WTC11 (cell line): Measurements from ENCODE around the gene MARK3. TPM values are rescaled to one million over a fixed set of nuclear protein-coding genes. Genes with fewer than 3 reads are reported as not detected.

Experiments used
- ATAC-seq: fragments of 200-7000 bp; cut with Tn5 transposase; 2 replicates; pipeline ENCODE4 v1.10.0; 2021; ENCODE audit warnings: mild to moderate bottlenecking, moderate library complexity
- CTCF ChIA-PET: fragments of 300-600 bp; sonication (Branson Sonifier 250); formaldehyde crosslinking; loops from one replicate; lab custom pipeline; 2021; ENCODE audit warnings: antibody characterized with exemption; lab: Charles Lee
- POLR2A ChIA-PET: fragments of 350-600 bp; sonication (Branson Sonifier 250); formaldehyde crosslinking; loops from one replicate; lab custom pipeline; 2021; ENCODE audit warnings: antibody characterized with exemption; lab: Charles Lee
- DNase-seq: peaks from one replicate; pipeline ENCODE4 v3.0.0; 2021; ENCODE audit warnings: low spot score
- H3K27ac Mint-ChIP-seq: 2 replicates; pipeline ENCODE4 v1.8.0; 2021; ENCODE audit warnings: mixed read lengths
- H3K27me3 Mint-ChIP-seq: 2 replicates; pipeline ENCODE4 v1.8.0; 2021; ENCODE audit warnings: low read depth, mild to moderate bottlenecking, moderate library complexity, mixed read lengths
- H3K36me3 Mint-ChIP-seq: 2 replicates; pipeline ENCODE4 v1.8.0; 2021; ENCODE audit warnings: mixed read lengths
- H3K4me1 Mint-ChIP-seq: 2 replicates; pipeline ENCODE4 v1.8.0; 2022; ENCODE audit warnings: mixed read lengths
- H3K4me3 Mint-ChIP-seq: 2 replicates; pipeline ENCODE4 v1.8.0; 2021; ENCODE audit warnings: mild to moderate bottlenecking, moderate library complexity, mixed read lengths
- H3K9me3 Mint-ChIP-seq: 2 replicates; pipeline ENCODE4 v1.8.0; 2021; ENCODE audit warnings: mixed read lengths
- CREB1 ChIP-seq: sonication (generic); formaldehyde crosslinking; IDR thresholded peaks from 2 replicates; pipeline ENCODE4 v1.8.0; 2023; ENCODE audit warnings: mild to moderate bottlenecking, missing genetic modification reagents
- ELF4 ChIP-seq: sonication (generic); formaldehyde crosslinking; IDR thresholded peaks from 2 replicates; pipeline ENCODE4 v1.8.1; 2022; ENCODE audit warnings: low read depth, mild to moderate bottlenecking, moderate library complexity, missing genetic modification reagents
- EMX1 ChIP-seq: fragments of 250-450 bp; sonication (Bioruptor Pico); IDR thresholded peaks from 2 replicates; pipeline ENCODE4 v1.8.0; 2021; ENCODE audit warnings: mild to moderate bottlenecking
- FOXJ3 ChIP-seq: sonication (generic); formaldehyde crosslinking; IDR thresholded peaks from 2 replicates; pipeline ENCODE4 v1.9.0; 2021; ENCODE audit warnings: missing genetic modification reagents, mild to moderate bottlenecking, borderline replicate concordance
- IRF1 ChIP-seq: sonication (generic); formaldehyde crosslinking; IDR thresholded peaks from 2 replicates; pipeline ENCODE4 v1.8.0; 2023; ENCODE audit warnings: missing genetic modification reagents
- JUN ChIP-seq: sonication (generic); formaldehyde crosslinking; IDR thresholded peaks from 2 replicates; pipeline ENCODE4 v1.8.0; 2023; ENCODE audit warnings: mild to moderate bottlenecking, missing genetic modification reagents
- NFATC4 ChIP-seq: fragments of 250-450 bp; sonication (Bioruptor Pico); IDR thresholded peaks from 2 replicates; pipeline ENCODE4 v1.9.0; 2021; ENCODE audit warnings: mild to moderate bottlenecking
- NFYB ChIP-seq: sonication (generic); formaldehyde crosslinking; conservative IDR thresholded peaks from 2 replicates; pipeline ENCODE4 v1.8.0; 2022; ENCODE audit warnings: low read depth, missing genetic modification reagents
- NR1H2 ChIP-seq: sonication (generic); formaldehyde crosslinking; IDR thresholded peaks from 2 replicates; pipeline ENCODE4 v1.9.0; 2021; ENCODE audit warnings: mild to moderate bottlenecking, moderate library complexity, missing genetic modification reagents
- PRRX2 ChIP-seq: fragments of 250-450 bp; sonication (Bioruptor Pico); IDR thresholded peaks from 2 replicates; pipeline ENCODE4 v1.8.0; 2021; ENCODE audit warnings: mild to moderate bottlenecking
- RELA ChIP-seq: sonication (generic); formaldehyde crosslinking; IDR thresholded peaks from 2 replicates; pipeline ENCODE4 v1.8.1; 2022; ENCODE audit warnings: missing genetic modification reagents, mild to moderate bottlenecking, borderline replicate concordance
- SP1 ChIP-seq: sonication (generic); formaldehyde crosslinking; conservative IDR thresholded peaks from 2 replicates; pipeline ENCODE4 v1.8.1; 2022; ENCODE audit warnings: missing genetic modification reagents
- TEAD1 ChIP-seq: sonication (generic); formaldehyde crosslinking; IDR thresholded peaks from 2 replicates; pipeline ENCODE4 v1.8.0; 2022; ENCODE audit warnings: mild to moderate bottlenecking, missing genetic modification reagents
- ZNF416 ChIP-seq: fragments of 250-450 bp; sonication (Bioruptor Pico); IDR thresholded peaks from 2 replicates; pipeline ENCODE4 v1.9.0; 2021; ENCODE audit warnings: mild to moderate bottlenecking, inconsistent platforms
- ZNF423 ChIP-seq: fragments of 250-450 bp; sonication (Bioruptor Pico); IDR thresholded peaks from 2 replicates; pipeline ENCODE4 v2.1.2; 2022; ENCODE audit warnings: mild to moderate bottlenecking, moderate library complexity
- total RNA-seq: library from RNA; stranded (reverse); gene quantifications from 3 replicates; pipeline ENCODE4 v1.2.3, GENCODE V29; 2021
- TF ChIP-seq, protein P1 (sequence below): fragments of 200-600 bp; IDR thresholded peaks from 2 replicates; pipeline ENCODE4 v1.8.0; 2022; ENCODE audit warnings: antibody characterized with exemption
- TF ChIP-seq, protein P2 (sequence below): sonication (generic); formaldehyde crosslinking; IDR thresholded peaks from 2 replicates; pipeline ENCODE4 v1.8.1; 2022; ENCODE audit warnings: missing genetic modification reagents, borderline replicate concordance
- TF ChIP-seq, protein P3 (sequence below): fragments of 250-450 bp; sonication (Bioruptor Pico); IDR thresholded peaks from 2 replicates; pipeline ENCODE4 v1.8.0; 2021; ENCODE audit warnings: mild to moderate bottlenecking
- TF ChIP-seq, protein P4 (sequence below): sonication (generic); formaldehyde crosslinking; IDR thresholded peaks from 2 replicates; pipeline ENCODE4 v1.8.1; 2023; ENCODE audit warnings: mild to moderate bottlenecking, moderate library complexity, missing genetic modification reagents
- TF ChIP-seq, protein P5 (sequence below): fragments of 250-450 bp; sonication (Bioruptor Pico); IDR thresholded peaks from 2 replicates; pipeline ENCODE4 v2.1.2; 2022; ENCODE audit warnings: mild to moderate bottlenecking, moderate library complexity

The MARK3 gene
- total RNA-seq, 1 experiment from 2014 or later, result 93.7 TPM

DNA sequence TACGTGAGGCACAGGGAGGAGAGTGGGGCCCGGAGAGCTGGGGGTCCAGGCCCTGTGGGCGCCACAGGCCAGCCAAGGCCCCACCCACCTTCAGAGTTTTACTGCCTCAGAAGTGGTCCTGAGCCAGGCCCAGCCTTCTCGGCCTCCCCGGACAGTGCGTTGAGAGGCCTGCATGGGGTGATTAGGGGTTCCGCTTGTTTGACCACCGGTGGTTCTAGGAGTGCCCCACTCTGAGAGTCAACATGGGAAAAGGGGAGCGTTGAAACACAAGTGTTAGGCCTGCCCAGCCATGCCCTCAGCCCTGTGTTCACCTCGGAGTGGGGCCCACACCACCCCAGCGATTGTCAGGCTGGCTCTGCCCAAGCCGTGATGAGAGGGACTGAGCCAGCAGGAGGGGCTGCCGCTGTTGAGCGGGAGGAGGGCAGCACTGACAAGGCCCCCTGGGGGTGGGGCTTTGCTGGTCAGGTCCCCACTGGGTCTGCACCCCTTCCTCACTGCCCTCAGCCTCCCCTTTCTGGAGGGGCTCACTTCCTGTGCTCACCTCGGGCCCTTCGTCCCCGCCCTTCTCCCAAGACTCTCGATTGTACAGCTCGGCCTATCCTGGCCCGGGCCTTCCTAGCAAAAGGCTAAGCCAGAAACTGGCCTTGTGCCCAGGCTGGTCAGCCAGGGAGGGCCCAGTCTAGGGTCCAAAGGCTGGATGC, 132.7 kb downstream of the MARK3 start:
- H3K27me3 Mint-ChIP-seq, result no peaks in the 10 kb centered on the region
- CTCF ChIA-PET, result interaction anchor here (0.8 to 12.2 kb wide), 21 partner anchors 8 to 392 kb away, joined by 3 to 455 read pairs (median 5); partner anchors contain the start of genes BAG5, COA8, TRMT61A and XRCC3
- no peak overlapping the region for H3K27ac Mint-ChIP-seq
- peaks cover 18% of the 10 kb centered on the region for H3K4me1 Mint-ChIP-seq
- 0 out of 2 replicates have a peak, but pooled peaks have one; percentile 21 for TF ChIP-seq SP1
- TF ChIP-seq EMX1 (CRISPR knock-in tag), result 0 out of 2 replicates have a peak, but pooled peaks have one; percentile 2
- TF ChIP-seq JUN (CRISPR knock-in tag), result no peak
- TF ChIP-seq ZNF416 (CRISPR knock-in tag), result peak; percentile 44; the same call in 1 of the 2 replicates
- TF ChIP-seq, all 79 proteins: peak for 3
- Mint-ChIP-seq H3K9me3 (no peaks in the 10 kb centered on the region), H3K36me3 (peaks cover 12% of the 10 kb centered on the region), H3K4me3 (no peak overlapping the region)
- DNase-seq (no peak), ATAC-seq (peak; percentile 1; the same call in 1 of the 2 replicates)
- POLR2A ChIA-PET, result interaction anchor here (0.6 to 8.3 kb wide), 2 partner anchors 24 to 172 kb away, joined by 5 to 65 read pairs; no protein-coding TSS in a partner anchor

GRCh38 chr14:103518422-103519042, 133.3 kb downstream of the MARK3 start:
- H3K4me1 Mint-ChIP-seq, result peaks cover 20% of the 10 kb centered on the region
- H3K27me3 Mint-ChIP-seq, result peaks cover 4% of the 10 kb centered on the region
- H3K36me3 Mint-ChIP-seq, result peaks cover 12% of the 10 kb centered on the region
- TF ChIP-seq, protein P1, sequence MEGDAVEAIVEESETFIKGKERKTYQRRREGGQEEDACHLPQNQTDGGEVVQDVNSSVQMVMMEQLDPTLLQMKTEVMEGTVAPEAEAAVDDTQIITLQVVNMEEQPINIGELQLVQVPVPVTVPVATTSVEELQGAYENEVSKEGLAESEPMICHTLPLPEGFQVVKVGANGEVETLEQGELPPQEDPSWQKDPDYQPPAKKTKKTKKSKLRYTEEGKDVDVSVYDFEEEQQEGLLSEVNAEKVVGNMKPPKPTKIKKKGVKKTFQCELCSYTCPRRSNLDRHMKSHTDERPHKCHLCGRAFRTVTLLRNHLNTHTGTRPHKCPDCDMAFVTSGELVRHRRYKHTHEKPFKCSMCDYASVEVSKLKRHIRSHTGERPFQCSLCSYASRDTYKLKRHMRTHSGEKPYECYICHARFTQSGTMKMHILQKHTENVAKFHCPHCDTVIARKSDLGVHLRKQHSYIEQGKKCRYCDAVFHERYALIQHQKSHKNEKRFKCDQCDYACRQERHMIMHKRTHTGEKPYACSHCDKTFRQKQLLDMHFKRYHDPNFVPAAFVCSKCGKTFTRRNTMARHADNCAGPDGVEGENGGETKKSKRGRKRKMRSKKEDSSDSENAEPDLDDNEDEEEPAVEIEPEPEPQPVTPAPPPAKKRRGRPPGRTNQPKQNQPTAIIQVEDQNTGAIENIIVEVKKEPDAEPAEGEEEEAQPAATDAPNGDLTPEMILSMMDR, result peak; percentile 95
- TF ChIP-seq, protein P2, sequence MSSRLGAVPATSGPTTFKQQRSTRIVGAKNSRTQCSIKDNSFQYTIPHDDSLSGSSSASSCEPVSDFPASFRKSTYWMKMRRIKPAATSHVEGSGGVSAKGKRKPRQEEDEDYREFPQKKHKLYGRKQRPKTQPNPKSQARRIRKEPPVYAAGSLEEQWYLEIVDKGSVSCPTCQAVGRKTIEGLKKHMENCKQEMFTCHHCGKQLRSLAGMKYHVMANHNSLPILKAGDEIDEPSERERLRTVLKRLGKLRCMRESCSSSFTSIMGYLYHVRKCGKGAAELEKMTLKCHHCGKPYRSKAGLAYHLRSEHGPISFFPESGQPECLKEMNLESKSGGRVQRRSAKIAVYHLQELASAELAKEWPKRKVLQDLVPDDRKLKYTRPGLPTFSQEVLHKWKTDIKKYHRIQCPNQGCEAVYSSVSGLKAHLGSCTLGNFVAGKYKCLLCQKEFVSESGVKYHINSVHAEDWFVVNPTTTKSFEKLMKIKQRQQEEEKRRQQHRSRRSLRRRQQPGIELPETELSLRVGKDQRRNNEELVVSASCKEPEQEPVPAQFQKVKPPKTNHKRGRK (CRISPR knock-in tag), result no peak
- TF ChIP-seq TEAD1 (CRISPR knock-in tag) (0 out of 2 replicates have a peak, but pooled peaks have one; percentile 29), NFYB (CRISPR knock-in tag) (no peak), FOXJ3 (CRISPR knock-in tag) (no peak), PRRX2 (CRISPR knock-in tag) (0 out of 2 replicates have a peak, but pooled peaks have one; percentile 53), CREB1 (CRISPR knock-in tag) (no peak), NFATC4 (CRISPR knock-in tag) (no peak), RELA (CRISPR knock-in tag) (0 out of 2 replicates have a peak, but pooled peaks have one; percentile 63), ELF4 (CRISPR knock-in tag) (no peak), IRF1 (no peak), ZNF423 (CRISPR knock-in tag) (peak; percentile 39; the same call in 1 of the 2 replicates), EMX1 (CRISPR knock-in tag) (0 out of 2 replicates have a peak, but pooled peaks have one; percentile 48), ZNF416 (CRISPR knock-in tag) (0 out of 2 replicates have a peak, but pooled peaks have one; percentile 3), NR1H2 (CRISPR knock-in tag) (no peak)
- TF ChIP-seq, protein P3, sequence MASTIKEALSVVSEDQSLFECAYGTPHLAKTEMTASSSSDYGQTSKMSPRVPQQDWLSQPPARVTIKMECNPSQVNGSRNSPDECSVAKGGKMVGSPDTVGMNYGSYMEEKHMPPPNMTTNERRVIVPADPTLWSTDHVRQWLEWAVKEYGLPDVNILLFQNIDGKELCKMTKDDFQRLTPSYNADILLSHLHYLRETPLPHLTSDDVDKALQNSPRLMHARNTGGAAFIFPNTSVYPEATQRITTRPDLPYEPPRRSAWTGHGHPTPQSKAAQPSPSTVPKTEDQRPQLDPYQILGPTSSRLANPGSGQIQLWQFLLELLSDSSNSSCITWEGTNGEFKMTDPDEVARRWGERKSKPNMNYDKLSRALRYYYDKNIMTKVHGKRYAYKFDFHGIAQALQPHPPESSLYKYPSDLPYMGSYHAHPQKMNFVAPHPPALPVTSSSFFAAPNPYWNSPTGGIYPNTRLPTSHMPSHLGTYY (CRISPR knock-in tag), result no peak; the same call in 1 of the 2 replicates
- TF ChIP-seq, protein P4, sequence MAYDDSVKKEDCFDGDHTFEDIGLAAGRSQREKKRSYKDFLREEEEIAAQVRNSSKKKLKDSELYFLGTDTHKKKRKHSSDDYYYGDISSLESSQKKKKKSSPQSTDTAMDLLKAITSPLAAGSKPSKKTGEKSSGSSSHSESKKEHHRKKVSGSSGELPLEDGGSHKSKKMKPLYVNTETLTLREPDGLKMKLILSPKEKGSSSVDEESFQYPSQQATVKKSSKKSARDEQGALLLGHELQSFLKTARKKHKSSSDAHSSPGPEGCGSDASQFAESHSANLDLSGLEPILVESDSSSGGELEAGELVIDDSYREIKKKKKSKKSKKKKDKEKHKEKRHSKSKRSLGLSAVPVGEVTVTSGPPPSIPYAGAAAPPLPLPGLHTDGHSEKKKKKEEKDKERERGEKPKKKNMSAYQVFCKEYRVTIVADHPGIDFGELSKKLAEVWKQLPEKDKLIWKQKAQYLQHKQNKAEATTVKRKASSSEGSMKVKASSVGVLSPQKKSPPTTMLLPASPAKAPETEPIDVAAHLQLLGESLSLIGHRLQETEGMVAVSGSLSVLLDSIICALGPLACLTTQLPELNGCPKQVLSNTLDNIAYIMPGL (CRISPR knock-in tag), result peak; percentile 75; the same call in 1 of the 2 replicates
- TF ChIP-seq, protein P5, sequence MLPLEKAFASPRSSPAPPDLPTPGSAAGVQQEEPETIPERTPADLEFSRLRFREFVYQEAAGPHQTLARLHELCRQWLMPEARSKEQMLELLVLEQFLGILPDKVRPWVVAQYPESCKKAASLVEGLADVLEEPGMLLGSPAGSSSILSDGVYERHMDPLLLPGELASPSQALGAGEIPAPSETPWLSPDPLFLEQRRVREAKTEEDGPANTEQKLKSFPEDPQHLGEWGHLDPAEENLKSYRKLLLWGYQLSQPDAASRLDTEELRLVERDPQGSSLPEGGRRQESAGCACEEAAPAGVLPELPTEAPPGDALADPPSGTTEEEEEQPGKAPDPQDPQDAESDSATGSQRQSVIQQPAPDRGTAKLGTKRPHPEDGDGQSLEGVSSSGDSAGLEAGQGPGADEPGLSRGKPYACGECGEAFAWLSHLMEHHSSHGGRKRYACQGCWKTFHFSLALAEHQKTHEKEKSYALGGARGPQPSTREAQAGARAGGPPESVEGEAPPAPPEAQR (CRISPR knock-in tag), result no peak
- TF ChIP-seq, all 79 proteins: peak for 8
- peak overlapping the region; percentile 81; the same call in 1 of the 2 replicates for H3K27ac Mint-ChIP-seq
- ChIA-PET POLR2A (interaction anchor here (0.6 to 8.3 kb wide), 3 partner anchors 23 to 172 kb away, joined by 4 to 65 read pairs (median 5); no protein-coding TSS in a partner anchor), CTCF (interaction anchor here (0.6 to 12.2 kb wide), 26 partner anchors 9 to 414 kb away, joined by 3 to 455 read pairs (median 4); partner anchors contain the start of genes BAG5, COA8, TRMT61A and XRCC3)
- H3K9me3 Mint-ChIP-seq, result no peaks in the 10 kb centered on the region
- ATAC-seq (peak; percentile 46), DNase-seq (peak; percentile 89)
- H3K4me3 Mint-ChIP-seq, result no peak overlapping the region
